Measurements from ENCODE around the gene ERGIC1. TPM values are rescaled to one million over a fixed set of nuclear protein-coding genes. Genes with fewer than 3 reads are reported as not detected.

The ERGIC1 gene
- total and polyA plus RNA-seq, 12 donors, result 71.9 to 450 (median 248) TPM

GRCh38 chr5:172984244-172984953 lies 150.3 kb downstream of the ERGIC1 start:
- DNase-seq, result peak; percentile 67 to 93 (median 86)
- intact Hi-C loops (cut with DNase I), result loop anchor here in 1 of 2 donors (5.0 to 10.0 kb wide), 2 partner anchors 163 to 290 kb away; no protein-coding TSS in a partner anchor
- Histone ChIP-seq H3K27me3 (no peaks in the 10 kb centered on the region), H3K9me3 (replicated peaks in 1 of 3) (no peaks in the 10 kb centered on the region), H3K27ac (peak overlapping the region; percentile 88 to 99 (median 92)), H3K36me3 (replicated peaks in 1 of 2) (peaks cover 0 to 5% of the 10 kb centered on the region in 2 donors), H3K4me1 (replicated peaks in 1 of 2) (peaks cover 0 to 40% of the 10 kb centered on the region in 2 donors), H3K4me3 (peak overlapping the region; percentile 56 to 68 (median 64))
- WGBS, 4 donors, result 0 to 2% (median 1%) methylated on average over 6 to 15 of the region's 15 CpGs
- TF ChIP-seq POLR2A (IDR thresholded peaks at IDR 0.05) (peak in 1 of 2 donors; percentile 35), CTCF (IDR thresholded peaks at IDR 0.05) (peak; percentile 7 to 63 (median 50))

- no peaks in the 10 kb centered on the region for H3K9me3 ChIP-seq (replicated peaks in 1 of 3)
- no peaks in the 10 kb centered on the region for H3K27me3 ChIP-seq
- peaks cover 0 to 40% of the 10 kb centered on the region in 2 donors for H3K4me1 ChIP-seq (replicated peaks in 1 of 2)
- H3K4me3 ChIP-seq, result peak overlapping the region in 1 of 4 donors; percentile 68
- no peak for DNase-seq
- no peak for TF ChIP-seq POLR2A (IDR thresholded peaks at IDR 0.05)
- TF ChIP-seq CTCF (IDR thresholded peaks at IDR 0.05), result no peak
- intact Hi-C loops (cut with DNase I), result loop anchor here (5.0 to 10.0 kb wide), 2 partner anchors 157 to 289 kb away; partner anchors contain the start of gene BNIP1 (in 1 of the 2)
- peaks cover 0 to 5% of the 10 kb centered on the region in 2 donors for H3K36me3 ChIP-seq (replicated peaks in 1 of 2)
- H3K27ac ChIP-seq, result no peak overlapping the region
These were observed 151.5 kb downstream of the ERGIC1 start for GRCh38 chr5:172985596-172985995.

GRCh38 chr5:172988276-172988675 lies 154.2 kb downstream of the ERGIC1 start:
- no peaks in the 10 kb centered on the region for H3K9me3 ChIP-seq (replicated peaks in 1 of 3)
- intact Hi-C loops (cut with DNase I), result loop anchor here (5.0 to 10.0 kb wide), 2 partner anchors 154 to 287 kb away; partner anchors contain the start of gene BNIP1 (in 1 of the 2)
- H3K4me3 ChIP-seq, result no peak overlapping the region
- TF ChIP-seq CTCF (IDR thresholded peaks at IDR 0.05) (no peak), POLR2A (IDR thresholded peaks at IDR 0.05) (no peak)
- DNase-seq, result no peak
- whole genome bisulfite sequencing, 4 donors, result 47 to 67% (median 56%) methylated on average over 3 of the region's 3 CpGs
- peaks cover 0 to 9% of the 10 kb centered on the region in 2 donors for H3K36me3 ChIP-seq (replicated peaks in 1 of 2)
- H3K27me3 ChIP-seq, result no peaks in the 10 kb centered on the region
- H3K27ac ChIP-seq, result no peak overlapping the region
- peaks cover 0 to 32% of the 10 kb centered on the region in 2 donors for H3K4me1 ChIP-seq (replicated peaks in 1 of 2)

DNA sequence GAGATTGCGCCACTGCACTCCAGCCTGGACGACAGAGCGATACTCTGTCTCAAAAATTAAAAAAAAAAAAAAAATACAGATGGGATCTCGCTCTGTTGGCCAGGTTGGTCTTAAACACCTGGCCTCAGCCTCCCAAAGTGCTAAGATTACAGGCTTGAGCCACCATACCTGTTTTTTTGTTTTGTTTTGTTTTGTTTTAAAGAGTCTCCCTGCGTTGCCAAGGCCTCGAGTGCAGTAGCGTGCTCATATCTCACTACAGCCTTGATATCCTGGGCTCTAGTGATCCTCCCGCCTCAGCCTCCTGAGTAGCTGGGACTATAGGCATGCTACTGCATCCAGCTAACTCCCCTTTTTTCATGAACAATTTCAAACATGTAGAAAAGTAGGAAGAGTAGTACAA lies 156.7 kb downstream of the ERGIC1 start:
- WGBS, 4 donors, result 91 to 95% (median 93%) methylated on average over 8 of the region's 8 CpGs
- TF ChIP-seq CTCF (IDR thresholded peaks at IDR 0.05) (no peak), POLR2A (IDR thresholded peaks at IDR 0.05) (no peak)
- intact Hi-C loops (cut with DNase I), result no loop called here
- H3K27me3 ChIP-seq, result no peaks in the 10 kb centered on the region
- DNase-seq, result no peak
- H3K4me1 ChIP-seq (replicated peaks in 1 of 2), result peaks cover 0 to 21% of the 10 kb centered on the region in 2 donors
- no peak overlapping the region for H3K4me3 ChIP-seq
- no peak overlapping the region for H3K27ac ChIP-seq
- H3K36me3 ChIP-seq (replicated peaks in 1 of 2), result peaks cover 0 to 21% of the 10 kb centered on the region in 2 donors
- no peaks in the 10 kb centered on the region for H3K9me3 ChIP-seq (replicated peaks in 1 of 3)

All from adrenal gland (tissue), 12 donors.